ENCODE measurements around the gene CERS6. TPM values are rescaled to one million over a fixed set of nuclear protein-coding genes. Genes with fewer than 3 reads are reported as not detected.
"Not testable (repeated sequence)": the region's sequence is repeated elsewhere in the genome, so short reads cannot be mapped to it uniquely, and the experiment has no call there.

The CERS6 gene
- total RNA-seq, 2 donors from 2014 or later = 12.5 to 16.3 TPM

- intact Hi-C loops (cut with DNase I) = no loop called here
- ATAC-seq = no peak
- Histone ChIP-seq H3K27me3 (no peaks in the 10 kb centered on the region), H3K36me3 (replicated peaks in 1 of 2; ENCODE audit: insufficient read depth in 1 of 2, low read depth in 2 of 2) (no peaks in the 10 kb centered on the region), H3K9me3 (no peaks in the 10 kb centered on the region), H3K27ac (no peak overlapping the region), H3K4me3 (no peak overlapping the region), H3K4me1 (peaks cover 5% of the 10 kb centered on the region)
- no peak for TF ChIP-seq POLR2A (IDR thresholded peaks at IDR 0.05)
- TF ChIP-seq, protein P1, sequence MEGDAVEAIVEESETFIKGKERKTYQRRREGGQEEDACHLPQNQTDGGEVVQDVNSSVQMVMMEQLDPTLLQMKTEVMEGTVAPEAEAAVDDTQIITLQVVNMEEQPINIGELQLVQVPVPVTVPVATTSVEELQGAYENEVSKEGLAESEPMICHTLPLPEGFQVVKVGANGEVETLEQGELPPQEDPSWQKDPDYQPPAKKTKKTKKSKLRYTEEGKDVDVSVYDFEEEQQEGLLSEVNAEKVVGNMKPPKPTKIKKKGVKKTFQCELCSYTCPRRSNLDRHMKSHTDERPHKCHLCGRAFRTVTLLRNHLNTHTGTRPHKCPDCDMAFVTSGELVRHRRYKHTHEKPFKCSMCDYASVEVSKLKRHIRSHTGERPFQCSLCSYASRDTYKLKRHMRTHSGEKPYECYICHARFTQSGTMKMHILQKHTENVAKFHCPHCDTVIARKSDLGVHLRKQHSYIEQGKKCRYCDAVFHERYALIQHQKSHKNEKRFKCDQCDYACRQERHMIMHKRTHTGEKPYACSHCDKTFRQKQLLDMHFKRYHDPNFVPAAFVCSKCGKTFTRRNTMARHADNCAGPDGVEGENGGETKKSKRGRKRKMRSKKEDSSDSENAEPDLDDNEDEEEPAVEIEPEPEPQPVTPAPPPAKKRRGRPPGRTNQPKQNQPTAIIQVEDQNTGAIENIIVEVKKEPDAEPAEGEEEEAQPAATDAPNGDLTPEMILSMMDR (IDR thresholded peaks at IDR 0.05) = no peak
- no peak for DNase-seq
- WGBS, 2 donors = 0 to 33% methylated on average over 1 of the region's 1 CpG
Measured at GRCh38 chr2:168650139-168650538, 194.1 kb downstream of the CERS6 start.

DNA sequence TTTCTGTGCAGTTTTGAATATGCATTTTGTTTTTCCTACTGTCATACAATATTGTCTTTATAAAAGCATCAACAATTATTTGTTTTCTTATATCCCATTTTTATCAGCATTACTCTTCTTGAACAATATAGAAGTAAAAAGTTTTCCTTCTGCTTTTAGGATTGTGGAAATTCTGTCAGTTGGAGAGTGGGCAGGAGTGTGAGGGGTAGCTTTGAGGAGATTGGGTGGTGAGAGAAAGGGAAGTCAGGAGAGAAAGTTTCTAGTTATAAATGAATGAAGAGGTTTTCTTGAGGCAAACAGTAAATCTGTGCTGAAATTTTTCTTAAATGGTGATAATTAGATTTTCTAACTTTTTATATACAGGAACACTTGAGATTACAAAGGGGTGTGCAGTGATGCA is 194.7 kb downstream of the CERS6 start:
- intact Hi-C loops (cut with DNase I) = no loop called here
- no peaks in the 10 kb centered on the region for H3K36me3 ChIP-seq (replicated peaks in 1 of 2; ENCODE audit: insufficient read depth in 1 of 2, low read depth in 2 of 2)
- H3K4me1 ChIP-seq = peaks cover 5% of the 10 kb centered on the region
- no peak overlapping the region for H3K4me3 ChIP-seq
- no peaks in the 10 kb centered on the region for H3K9me3 ChIP-seq
- ATAC-seq (no peak), DNase-seq (no peak)
- no peak overlapping the region for H3K27ac ChIP-seq
- H3K27me3 ChIP-seq = no peaks in the 10 kb centered on the region
- TF ChIP-seq POLR2A (IDR thresholded peaks at IDR 0.05) = no peak
- TF ChIP-seq, protein P1 (IDR thresholded peaks at IDR 0.05) = no peak

GRCh38 chr2:168652997-168653921 is 197.2 kb downstream of the CERS6 start:
- intact Hi-C loops (cut with DNase I) = no loop called here
- Histone ChIP-seq H3K4me3 (no peak overlapping the region), H3K4me1 (peaks cover 5% of the 10 kb centered on the region), H3K36me3 (replicated peaks in 1 of 2; ENCODE audit: insufficient read depth in 1 of 2, low read depth in 2 of 2) (no peaks in the 10 kb centered on the region), H3K27ac (no peak overlapping the region), H3K27me3 (no peaks in the 10 kb centered on the region), H3K9me3 (no peaks in the 10 kb centered on the region)
- ATAC-seq = no peak
- no peak for DNase-seq
- 41 to 70% methylated on average over 3 of the region's 3 CpGs for WGBS, 2 donors
- TF ChIP-seq POLR2A (IDR thresholded peaks at IDR 0.05) = no peak
- TF ChIP-seq, protein P1 (IDR thresholded peaks at IDR 0.05) = no peak

DNA sequence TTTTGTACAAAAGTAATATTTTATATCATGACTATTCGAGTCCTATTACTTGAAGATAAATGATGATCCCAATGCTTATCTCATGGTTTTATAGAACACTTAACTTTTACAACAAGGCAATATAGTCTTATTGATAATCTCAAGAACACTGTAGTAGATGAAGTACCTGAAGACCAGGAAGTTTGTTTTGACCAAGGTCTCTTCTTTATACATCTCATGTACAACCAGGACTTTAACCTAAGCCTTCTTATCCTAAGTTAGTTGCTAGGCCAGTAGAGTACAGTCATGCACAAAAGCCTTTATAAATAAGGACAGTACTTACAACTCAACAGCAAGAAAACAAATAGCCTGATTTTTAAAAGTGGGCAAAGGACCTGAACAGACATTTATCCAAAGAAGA is 198.6 kb downstream of the CERS6 start:
- intact Hi-C loops (cut with DNase I) = no loop called here
- H3K4me1 ChIP-seq = peaks cover 5% of the 10 kb centered on the region
- H3K9me3 ChIP-seq = no peaks in the 10 kb centered on the region
- H3K27me3 ChIP-seq = no peaks in the 10 kb centered on the region
- no peak overlapping the region for H3K4me3 ChIP-seq
- TF ChIP-seq, protein P1 (IDR thresholded peaks at IDR 0.05) = no peak
- no peak for TF ChIP-seq POLR2A (IDR thresholded peaks at IDR 0.05)
- H3K27ac ChIP-seq = no peak overlapping the region
- WGBS, 2 donors = 90 to 97% methylated on average over 1 of the region's 1 CpG
- DNase-seq (no peak), ATAC-seq (no peak)
- H3K36me3 ChIP-seq (replicated peaks in 1 of 2; ENCODE audit: insufficient read depth in 1 of 2, low read depth in 2 of 2) = no peaks in the 10 kb centered on the region

DNA sequence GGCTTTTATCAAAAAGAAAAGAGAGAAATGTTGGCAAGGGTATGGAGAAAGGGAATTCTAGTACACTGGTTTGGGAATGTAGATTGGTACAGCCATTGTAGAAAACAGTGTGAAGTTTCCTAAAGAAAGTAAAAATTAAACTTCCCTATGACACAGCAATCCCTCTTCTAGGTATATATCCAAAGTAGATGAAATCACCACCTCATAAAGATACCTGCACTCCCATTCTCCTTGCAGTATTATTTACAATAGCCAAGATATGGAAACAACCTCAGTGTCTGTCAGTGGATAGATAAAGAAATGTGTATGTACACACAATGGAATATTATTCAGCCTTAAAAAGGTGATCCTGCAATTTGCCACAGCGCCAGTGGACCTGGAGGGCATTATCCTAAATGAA is 199.1 kb downstream of the CERS6 start:
- no peak for ATAC-seq
- TF ChIP-seq, protein P1 (IDR thresholded peaks at IDR 0.05) = no peak
- no peak for TF ChIP-seq POLR2A (IDR thresholded peaks at IDR 0.05)
- H3K4me3 ChIP-seq = no peak overlapping the region
- H3K36me3 ChIP-seq (replicated peaks in 1 of 2; ENCODE audit: insufficient read depth in 1 of 2, low read depth in 2 of 2) = no peaks in the 10 kb centered on the region
- H3K9me3 ChIP-seq = no peaks in the 10 kb centered on the region
- H3K27ac ChIP-seq = no peak overlapping the region
- intact Hi-C loops (cut with DNase I) = no loop called here
- WGBS, 2 donors = 94 to 100% methylated on average over 1 of the region's 1 CpG
- no peaks in the 10 kb centered on the region for H3K27me3 ChIP-seq
- H3K4me1 ChIP-seq = peaks cover 5% of the 10 kb centered on the region
- DNase-seq = no peak

GRCh38 chr2:168657378-168657777 is 201.3 kb downstream of the CERS6 start:
- H3K9me3 ChIP-seq; H3K27ac ChIP-seq; DNase-seq; H3K4me3 ChIP-seq; intact Hi-C loops (cut with DNase I); H3K36me3 ChIP-seq (replicated peaks in 1 of 2; ENCODE audit: insufficient read depth in 1 of 2, low read depth in 2 of 2); H3K27me3 ChIP-seq; H3K4me1 ChIP-seq; ATAC-seq: not testable (repeated sequence)
- WGBS, 2 donors = 67% methylated on average over 3 of the region's 24 CpGs; no CpG with 5 or more reads in 1 of the 2 donors

Measured in body of pancreas (tissue), 4 donors.